Skin epidermis (tissue), 12 donors: ENCODE results near the gene C20orf96.
"Not testable (repeated sequence)": the region's sequence is repeated elsewhere in the genome, so short reads cannot be mapped to it uniquely, and the experiment has no call there.

Experiments used
- H3K27ac ChIP-seq, 21 experiments: fragments of 200-600 bp; sonication (generic) in 11 of 21; one replicate each; pipeline ENCODE4 v1.5.0; 2020; ENCODE audit warnings: mild to moderate bottlenecking in 3 of 21, inconsistent platforms in 2 of 21, moderate library complexity in 2 of 21
- H3K4me3 ChIP-seq, 7 experiments: fragments of 200-600 bp; sonication (generic) in 2 of 7; one replicate each; pipeline ENCODE4 v1.5.0; 2020; ENCODE audit warnings: inconsistent platforms in 2 of 7, mild to moderate bottlenecking in 2 of 7, moderate library complexity in 1 of 7

C20orf96 gene

DNA sequence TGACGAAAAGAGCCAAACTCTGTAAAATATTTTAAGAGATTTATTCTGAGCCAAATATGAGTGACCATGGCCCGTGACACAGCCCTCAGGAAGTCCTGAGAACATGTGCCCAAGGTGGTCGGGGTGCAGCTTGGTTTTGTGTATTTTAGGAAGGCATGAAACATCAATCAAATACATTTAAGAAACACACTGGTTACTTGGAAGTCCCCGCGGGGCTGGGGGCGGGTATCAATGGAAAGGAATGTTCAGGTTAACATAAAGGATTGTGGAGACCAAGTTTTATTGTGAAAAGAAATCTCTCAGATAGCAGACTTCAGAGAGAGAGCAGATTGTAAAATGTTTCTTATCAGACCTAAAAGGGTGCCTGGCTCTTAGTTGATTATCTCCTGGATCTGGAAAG lies 37.1 kb downstream of the C20orf96 start:
- not testable (repeated sequence) for H3K27ac ChIP-seq, H3K4me3 ChIP-seq

- Histone ChIP-seq H3K27ac (no peak overlapping the region), H3K4me3 (no peak overlapping the region)
Measured at GRCh38 chr20:252801-253200, 37.7 kb downstream of the C20orf96 start.

- Histone ChIP-seq H3K27ac (no peak overlapping the region), H3K4me3 (no peak overlapping the region)
Measured at GRCh38 chr20:251354-251753, 39.2 kb downstream of the C20orf96 start.

DNA sequence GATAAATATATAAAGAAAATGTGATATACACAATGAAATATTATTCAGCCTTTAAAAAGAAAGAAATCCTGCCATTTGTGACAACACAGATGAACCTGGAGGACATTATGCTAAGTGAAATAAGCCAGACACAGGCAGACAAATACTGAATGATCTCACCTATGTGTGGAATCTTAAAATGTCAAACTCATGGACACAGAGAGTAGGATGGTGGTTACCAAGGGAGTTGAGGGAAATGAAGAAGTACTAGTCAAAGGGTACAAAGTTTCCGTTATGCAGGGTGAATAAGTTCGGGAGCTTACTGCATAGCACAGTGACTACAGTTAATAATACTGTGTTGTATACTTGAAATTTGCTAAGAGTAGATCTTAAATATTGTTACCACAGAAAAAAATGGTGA lies 47.6 kb downstream of the C20orf96 start:
- H3K4me3 ChIP-seq = no peak overlapping the region

DNA sequence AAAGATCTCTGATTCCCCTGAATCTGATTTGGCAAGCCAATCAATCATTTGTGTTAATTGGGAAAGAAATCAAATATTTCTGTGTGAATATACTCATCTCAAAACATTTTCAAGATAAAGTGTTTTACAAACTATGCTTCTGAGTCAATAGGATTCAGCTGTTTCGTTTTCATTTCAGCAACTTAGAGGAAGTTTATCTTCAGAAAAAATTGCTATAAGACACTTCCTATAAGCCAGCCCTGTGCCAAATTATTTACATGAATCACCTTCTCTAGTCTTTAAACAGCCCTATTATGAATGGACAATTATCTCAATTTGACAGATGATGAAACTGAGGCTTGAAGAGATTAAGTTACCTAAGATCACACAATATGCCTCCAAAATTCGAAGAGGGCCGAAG lies 52.6 kb downstream of the C20orf96 start:
- H3K27ac ChIP-seq = peak overlapping the region in 6 of 21 experiments; percentile 4 to 69 (median 46)
- no peak overlapping the region for H3K4me3 ChIP-seq

More for the DNA sequence above, 47.6 kb downstream of the C20orf96 start:
- H3K27ac ChIP-seq = no peak overlapping the region

DNA sequence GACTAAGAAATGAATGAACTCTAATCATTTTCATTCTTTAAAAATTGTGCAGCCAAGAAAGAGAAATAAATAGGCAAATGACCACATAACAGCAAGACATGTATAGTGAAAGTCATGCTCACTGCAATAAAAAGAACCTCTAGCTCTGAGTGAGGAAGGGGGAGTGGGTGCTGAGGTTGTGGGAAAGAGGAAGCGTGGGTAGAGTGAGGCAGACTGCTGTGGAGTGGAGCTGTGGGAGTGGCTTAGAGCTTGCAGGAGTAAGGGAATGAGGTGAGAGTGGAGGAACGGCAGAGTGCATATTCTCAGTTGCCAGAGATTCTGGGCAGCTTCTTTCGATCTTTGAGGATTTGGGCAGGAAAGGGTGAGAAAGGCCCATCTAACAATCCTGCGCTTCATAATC lies 53.1 kb downstream of the C20orf96 start:
- peak overlapping the region in 6 of 21 experiments; percentile 4 to 69 (median 46) for H3K27ac ChIP-seq

GRCh38 chr20:235891-236290 lies 54.7 kb downstream of the C20orf96 start:
- H3K27ac ChIP-seq = no peak overlapping the region
- no peak overlapping the region for H3K4me3 ChIP-seq

More for the DNA sequence above, 53.1 kb downstream of the C20orf96 start:
- H3K4me3 ChIP-seq = no peak overlapping the region

DNA sequence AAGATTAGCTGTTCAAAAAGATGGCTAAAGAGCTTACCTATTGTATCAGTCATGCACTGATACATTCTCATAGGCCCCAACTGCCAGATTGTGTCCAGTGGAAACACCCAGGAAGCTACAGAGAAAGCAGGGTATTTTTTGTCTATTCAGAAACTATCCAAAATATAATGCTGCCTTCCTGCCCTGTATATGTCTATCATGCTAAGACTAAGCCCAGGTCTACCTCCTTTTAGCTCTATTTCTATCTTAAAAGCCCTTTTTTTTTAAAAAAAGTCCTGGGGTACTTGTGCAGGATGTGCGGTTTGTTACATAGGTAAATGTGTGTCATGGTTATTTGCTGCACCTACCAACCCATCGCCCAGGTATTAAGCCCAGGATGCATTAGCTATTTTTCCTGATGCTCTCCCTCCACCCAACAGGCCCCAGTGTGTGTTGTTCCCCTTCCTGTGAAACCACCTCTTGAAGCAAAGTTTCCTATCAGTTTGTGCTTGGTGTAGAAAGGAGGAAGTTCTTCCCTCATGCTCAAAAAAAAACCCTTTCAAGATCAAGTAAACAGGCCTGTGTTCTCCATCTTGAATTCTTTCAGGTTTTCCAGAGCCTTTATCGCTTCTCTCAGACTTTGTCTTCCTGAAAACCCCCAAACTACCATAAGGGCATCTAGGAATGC lies 63.0 kb downstream of the C20orf96 start:
- H3K27ac ChIP-seq = peak overlapping the region in 2 of 21 experiments; percentile 25 to 37
- H3K4me3 ChIP-seq = no peak overlapping the region

- no peak within 1 kb of the TSS for H3K4me3 ChIP-seq
- peak within 1 kb of the TSS in 2 of 21 experiments; percentile 25 to 37 for H3K27ac ChIP-seq
Measured at GRCh38 chr20:226958-227357, 63.6 kb downstream of the C20orf96 start, which contains the start of gene DEFB129. Gene DEFB129 (plus strand): TSS chr20:227258. CDS start chr20:227289, 31 bp downstream.

- not testable (repeated sequence) for H3K4me3 ChIP-seq, H3K27ac ChIP-seq
Measured at GRCh38 chr20:225879-226278, 64.7 kb downstream of the C20orf96 start.

DNA sequence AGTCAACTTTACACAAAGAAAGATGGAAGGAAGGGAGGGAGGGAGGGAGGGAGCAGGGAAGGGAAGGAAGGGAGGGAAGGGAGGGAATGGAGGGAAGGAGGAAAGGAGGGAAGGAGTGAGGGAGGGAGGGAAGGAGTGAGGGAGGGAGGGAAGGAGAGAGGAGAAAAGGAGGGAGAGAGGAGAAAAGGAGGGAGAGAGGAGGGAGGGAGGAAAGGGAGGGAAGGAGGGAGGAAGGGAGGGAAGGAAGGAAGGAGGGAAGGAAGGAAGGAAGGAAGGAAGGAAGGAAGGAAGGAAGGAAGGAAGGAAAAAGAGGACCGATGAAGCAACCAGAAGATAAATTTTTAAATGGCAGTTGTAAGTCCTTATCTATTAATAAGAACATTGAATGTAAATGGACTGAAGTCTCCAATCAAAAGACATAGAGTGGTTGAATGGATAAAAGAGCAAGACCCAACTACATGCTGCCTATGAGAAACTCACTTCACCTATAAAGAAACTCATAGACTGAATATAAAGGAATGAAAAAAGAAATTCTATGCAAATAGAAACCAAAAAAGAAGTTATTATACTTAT lies 69.2 kb downstream of the C20orf96 start:
- Histone ChIP-seq H3K4me3 (no peak overlapping the region), H3K27ac (no peak overlapping the region)
